HL-60 (cell line): ENCODE measurements around the gene SAC3D1.

Source experiments
- CTCF ChIP-seq: IDR thresholded peaks from one replicate; pipeline ENCODE4 v1.5.1; 2011; ENCODE audit warnings: low read length, control low read depth, inconsistent platforms; ENCODE audit not compliant: insufficient read depth
- POLR2AphosphoS5 ChIP-seq: IDR thresholded peaks from 2 replicates; pipeline ENCODE4 v1.6.1; 2012; ENCODE audit warnings: low read depth

DNA sequence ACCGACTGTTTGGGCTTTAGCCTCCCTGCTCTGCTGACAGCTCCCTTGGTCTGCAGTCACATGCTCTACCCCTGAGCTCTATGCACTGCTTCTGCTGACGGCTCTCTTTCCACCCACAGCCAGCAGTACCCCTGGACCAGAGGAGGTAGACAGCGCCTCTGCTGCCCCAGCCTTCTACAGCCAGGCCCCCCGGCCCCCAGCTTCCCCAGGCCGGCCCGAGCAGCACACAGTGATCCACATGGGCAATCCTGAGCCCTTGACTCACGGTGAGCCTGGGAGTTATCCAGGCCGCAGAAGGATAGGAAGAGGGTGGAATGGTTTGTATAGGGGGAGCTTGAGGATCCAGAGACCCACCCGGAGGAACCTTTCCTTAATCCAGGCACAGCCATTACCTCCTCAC is 45.8 kb downstream of the SAC3D1 start:
- TF ChIP-seq CTCF (no peak), POLR2AphosphoS5 (no peak)
